Left lung (tissue), 10 donors: ENCODE measurements around the gene CD2AP. TPM values are rescaled to one million over a fixed set of nuclear protein-coding genes. Genes with fewer than 3 reads are reported as not detected.
"Not testable (repeated sequence)": the region's sequence is repeated elsewhere in the genome, so short reads cannot be mapped to it uniquely, and the experiment has no call there.

Source experiments
- ATAC-seq: fragments of 200-7000 bp; cut with Tn5 transposase; one replicate; pipeline ENCODE4 v1.9.1; 2020; ENCODE audit warnings: moderate library complexity
- DNase-seq, 4 donors: peaks; one replicate each; pipeline ENCODE4 v3.0.0-alpha.2; 2013 to 2020
- H3K27ac ChIP-seq, 2 donors: fragments of 200-600 bp; sonication (generic) in 1 of 2; one replicate each; pipeline versions ENCODE4 v1.5.0 to v1.8.0; 2020 to 2021
- H3K27me3 ChIP-seq, 2 donors: fragments of 200-600 bp; sonication (generic) in 1 of 2; one replicate each; pipeline versions ENCODE4 v1.5.0 to v1.8.0; 2020 to 2021
- H3K36me3 ChIP-seq, 2 donors: fragments of 200-600 bp; sonication (generic) in 1 of 2; one replicate each; pipeline versions ENCODE4 v1.5.0 to v1.8.0; 2020 to 2021
- H3K4me1 ChIP-seq, 2 donors: fragments of 200-600 bp; one replicate each; pipeline ENCODE4 v1.8.0; 2021
- H3K4me3 ChIP-seq, 2 donors: fragments of 200-600 bp; sonication (generic) in 1 of 2; one replicate each; pipeline versions ENCODE4 v1.5.0 to v1.8.0; 2020 to 2021; ENCODE audit warnings: mild to moderate bottlenecking in 1 of 2
- H3K9me3 ChIP-seq, 2 donors: fragments of 200-600 bp; sonication (generic) in 1 of 2; one replicate each; pipeline versions ENCODE4 v1.5.0 to v1.8.0; 2020 to 2021
- CTCF ChIP-seq, 2 donors: fragments of 200-600 bp; sonication (generic) in 1 of 2; IDR thresholded peaks; one replicate each; pipeline versions ENCODE4 v1.5.0 to v1.8.0; 2021; ENCODE audit warnings: antibody characterized with exemption in 2 of 2
- intact Hi-C, 2 donors: fragments of 100-400 bp; cut with DNase I; formaldehyde crosslinking; loops; one replicate each; pipeline versions ENCODE4 v1.11.2 to v1.14.2; 2022
- polyA plus RNA-seq, 6 donors: library from polyadenylated mRNA; unstranded; fragments of 120-200 nt; gene quantifications; one replicate each; pipeline ENCODE4 v1.2.1, GENCODE V29; 2013; ENCODE audit not compliant: insufficient read length in 6 of 6
- total RNA-seq, 2 donors: library from RNA; stranded (reverse); fragmentation: NEBNext Ultra II Directional; extraction: Animal tissue kit (Norgen Biotek cat#: 25700); gene quantifications; one replicate each; pipeline ENCODE4 v1.2.1, GENCODE V29; 2021
- donor health status: DM: no; HTN: yes; CAD: no.
- donor health status: DM: no; HTN: no; CAD: no.

Gene CD2AP
- total and polyA plus RNA-seq, 8 donors: 36.6 to 46.0 (median 42.5) TPM

- DNase-seq (no peak), ATAC-seq (peak; percentile 43)
- H3K9me3 ChIP-seq: no peaks in the 10 kb centered on the region
- TF ChIP-seq CTCF (IDR thresholded peaks at IDR 0.05): no peak
- no peak overlapping the region for H3K4me3 ChIP-seq
- intact Hi-C loops: no loop called here
- no peak overlapping the region for H3K27ac ChIP-seq
- H3K27me3 ChIP-seq: no peaks in the 10 kb centered on the region
- H3K36me3 ChIP-seq: no peaks in the 10 kb centered on the region
- H3K4me1 ChIP-seq: peaks cover 0 to 7% of the 10 kb centered on the region in 2 donors
Measured at GRCh38 chr6:47440719-47441118, 36.9 kb upstream of the CD2AP start.

- H3K4me1 ChIP-seq, intact Hi-C loops, H3K4me3 ChIP-seq, ATAC-seq, H3K9me3 ChIP-seq, H3K27ac ChIP-seq, DNase-seq, H3K36me3 ChIP-seq, H3K27me3 ChIP-seq: not testable (repeated sequence)
Measured at GRCh38 chr6:47444964-47445363, 32.6 kb upstream of the CD2AP start.

GRCh38 chr6:47446669-47447330, 30.8 kb upstream of the CD2AP start:
- H3K27me3 ChIP-seq: no peaks in the 10 kb centered on the region
- no peaks in the 10 kb centered on the region for H3K36me3 ChIP-seq
- H3K27ac ChIP-seq: no peak overlapping the region
- DNase-seq (no peak), ATAC-seq (no peak)
- H3K4me3 ChIP-seq: no peak overlapping the region
- no peak for TF ChIP-seq CTCF (IDR thresholded peaks at IDR 0.05)
- H3K4me1 ChIP-seq: no peaks in the 10 kb centered on the region
- intact Hi-C loops: no loop called here
- no peaks in the 10 kb centered on the region for H3K9me3 ChIP-seq

GRCh38 chr6:47447722-47448121, 29.9 kb upstream of the CD2AP start:
- no peaks in the 10 kb centered on the region for H3K36me3 ChIP-seq
- H3K9me3 ChIP-seq: no peaks in the 10 kb centered on the region
- H3K27ac ChIP-seq: no peak overlapping the region
- ATAC-seq (no peak), DNase-seq (no peak)
- H3K27me3 ChIP-seq: no peaks in the 10 kb centered on the region
- TF ChIP-seq CTCF (IDR thresholded peaks at IDR 0.05): no peak
- no peaks in the 10 kb centered on the region for H3K4me1 ChIP-seq
- intact Hi-C loops: no loop called here
- no peak overlapping the region for H3K4me3 ChIP-seq

- Histone ChIP-seq H3K27ac (no peak overlapping the region), H3K9me3 (no peaks in the 10 kb centered on the region), H3K36me3 (no peaks in the 10 kb centered on the region), H3K4me1 (no peaks in the 10 kb centered on the region), H3K27me3 (no peaks in the 10 kb centered on the region), H3K4me3 (no peak overlapping the region)
- ATAC-seq: no peak
- no peak for TF ChIP-seq CTCF (IDR thresholded peaks at IDR 0.05)
- no peak for DNase-seq
- intact Hi-C loops: no loop called here
Measured at GRCh38 chr6:47451162-47451561, 26.4 kb upstream of the CD2AP start.

GRCh38 chr6:47452899-47453298, 24.7 kb upstream of the CD2AP start:
- DNase-seq (no peak), ATAC-seq (no peak)
- no peaks in the 10 kb centered on the region for H3K9me3 ChIP-seq
- no peaks in the 10 kb centered on the region for H3K27me3 ChIP-seq
- no peak for TF ChIP-seq CTCF (IDR thresholded peaks at IDR 0.05)
- no peaks in the 10 kb centered on the region for H3K36me3 ChIP-seq
- H3K4me3 ChIP-seq: no peak overlapping the region
- no peak overlapping the region for H3K27ac ChIP-seq
- intact Hi-C loops: no loop called here
- H3K4me1 ChIP-seq: no peaks in the 10 kb centered on the region
